NCI-H526 treated with DMSO at 0.1 percent for 48 hours (cell line): ENCODE data around the gene SYNPR.

Source experiments
- DNase-seq: peaks from one replicate; lab custom pipeline; 2025; lab: John Stamatoyannopoulos, UW

The SYNPR gene

DNA sequence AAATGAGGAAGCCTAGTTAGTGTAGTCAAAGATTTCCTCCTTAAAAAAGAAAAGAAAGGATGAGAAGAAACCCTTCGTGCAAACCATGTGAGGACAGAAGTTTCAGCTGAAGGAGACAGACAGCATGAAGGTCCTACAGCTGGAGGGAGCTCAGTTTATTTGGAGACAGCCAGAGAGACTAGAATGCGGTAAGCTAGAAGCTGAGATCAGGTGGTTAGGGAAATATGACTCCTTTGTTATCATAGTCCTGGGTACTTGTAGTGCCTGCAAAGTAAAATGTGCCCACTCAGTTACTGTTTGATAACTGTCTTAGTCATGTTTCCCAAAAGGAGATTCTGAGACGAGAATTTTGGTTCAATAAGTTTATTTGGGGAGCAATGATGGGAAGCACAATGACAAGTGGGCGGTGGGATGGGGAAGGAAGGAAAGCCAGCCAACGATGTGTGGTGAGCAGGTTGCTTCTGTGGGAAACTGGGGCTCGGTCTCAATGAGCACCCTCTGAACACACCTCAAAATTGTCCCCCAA lies 195.6 kb downstream of the SYNPR start:
- no peak for DNase-seq

DNA sequence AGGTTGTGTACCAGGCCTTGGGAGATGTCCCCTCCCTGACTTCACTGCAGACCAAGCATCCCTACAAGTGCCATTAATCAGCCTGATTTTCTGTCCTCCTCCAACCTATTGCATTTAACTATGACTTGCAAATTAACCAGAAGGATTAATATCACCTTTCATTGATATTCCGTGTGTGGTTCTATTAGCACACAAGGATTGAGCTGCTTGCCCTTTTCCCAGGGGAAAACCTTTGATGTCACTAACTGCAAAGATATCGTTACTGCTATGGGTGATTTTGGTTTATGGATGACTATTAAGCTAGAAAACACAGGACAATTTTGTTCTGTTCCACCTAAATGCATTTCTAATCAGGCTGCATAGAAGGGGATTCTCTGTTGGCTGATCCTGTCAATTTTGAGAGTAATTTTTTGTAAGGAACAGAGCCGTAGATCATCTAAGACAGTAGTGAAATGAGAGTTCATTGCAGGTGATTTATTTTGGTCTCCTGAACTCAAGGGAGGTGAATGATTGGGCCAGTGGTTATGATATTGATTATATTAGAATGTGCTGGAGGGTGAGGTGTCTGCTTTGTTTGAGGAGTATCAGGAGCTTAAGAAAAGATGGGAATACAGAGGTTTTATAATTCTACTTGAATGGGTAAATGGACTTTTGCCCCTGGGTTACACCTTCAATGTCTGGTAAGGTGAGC lies 196.9 kb downstream of the SYNPR start:
- DNase-seq, result no peak

DNA sequence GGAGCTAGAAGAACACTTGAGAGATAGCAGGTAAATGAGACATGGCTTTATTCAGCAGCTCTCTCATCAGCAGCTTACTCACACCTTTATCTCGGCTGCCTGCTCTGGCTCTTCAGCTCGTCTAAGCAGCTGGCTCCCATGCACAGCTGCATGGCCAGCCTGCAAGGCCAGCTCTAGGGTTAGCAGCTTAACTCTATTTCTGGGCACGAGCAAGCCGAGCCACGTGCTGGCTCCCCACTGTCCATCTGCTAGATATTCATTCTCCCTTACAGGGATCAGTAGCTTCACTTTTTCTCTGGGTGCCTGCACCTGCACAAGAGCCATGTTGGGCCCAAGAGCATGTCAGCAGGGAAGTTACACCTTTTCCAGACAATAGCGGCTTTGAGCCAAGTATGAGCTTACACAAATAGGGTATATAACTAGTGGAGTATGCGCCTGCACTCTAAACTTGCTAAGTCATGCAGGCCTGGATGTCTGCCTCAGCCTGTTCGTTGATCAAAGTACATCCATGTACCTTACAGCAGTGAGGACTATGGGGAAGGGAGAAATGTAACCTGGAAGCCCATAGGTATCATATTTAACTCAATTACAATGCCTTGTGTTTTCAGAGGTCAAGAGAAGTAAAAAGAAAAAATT lies 199.5 kb downstream of the SYNPR start:
- no peak for DNase-seq

DNA sequence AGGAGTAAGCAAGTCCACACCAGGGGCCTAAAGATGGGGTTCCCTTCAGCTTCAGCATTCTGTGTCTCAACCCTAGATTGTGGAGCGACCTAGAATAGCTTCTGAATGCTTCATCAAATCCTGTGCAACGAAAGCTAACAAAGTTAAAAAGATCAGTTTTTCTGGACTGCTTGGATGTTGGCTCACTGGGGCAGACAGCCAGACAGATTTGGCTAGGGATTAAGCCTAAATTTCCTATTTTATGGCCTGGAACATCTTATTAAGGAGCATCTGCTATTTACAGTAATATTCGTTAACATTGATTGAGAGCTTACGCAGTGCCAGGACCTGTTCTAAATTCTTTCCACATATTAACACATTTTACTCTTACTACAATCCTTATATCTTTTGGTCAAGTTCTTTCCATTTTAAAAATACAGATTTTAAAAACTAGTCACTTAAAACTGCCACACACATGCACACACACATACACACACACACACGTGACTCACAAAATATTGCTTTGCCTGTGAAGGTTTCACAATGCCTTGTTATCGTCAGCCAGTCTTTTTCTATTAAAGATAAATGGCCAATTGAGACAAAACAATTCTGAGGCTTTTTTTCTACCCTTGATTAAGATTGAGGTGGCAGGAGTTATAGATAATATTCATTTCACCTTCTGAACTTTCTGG lies 201.0 kb downstream of the SYNPR start:
- no peak for DNase-seq

- no peak for DNase-seq
Measured at GRCh38 chr3:63479661-63480035, 201.5 kb downstream of the SYNPR start.

DNA sequence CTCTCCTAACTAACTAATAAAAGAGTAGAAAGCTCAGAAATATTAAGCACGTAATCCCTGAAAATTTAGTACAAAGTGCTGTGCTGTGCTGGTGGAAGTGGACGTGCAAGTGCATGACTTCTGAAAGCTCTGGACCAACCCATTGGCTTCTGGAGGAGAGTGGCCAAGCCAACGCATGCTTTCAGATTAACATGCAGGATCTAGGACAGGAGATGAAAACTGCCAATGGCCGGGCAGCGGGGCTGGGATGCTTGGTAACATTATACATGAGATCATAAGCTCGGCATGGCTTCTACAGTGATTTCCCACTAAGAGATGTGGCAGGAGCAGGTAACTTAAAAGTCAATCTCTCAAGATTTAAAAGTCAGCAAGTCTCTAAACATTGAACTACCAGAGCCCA lies 203.5 kb downstream of the SYNPR start:
- DNase-seq, result no peak

DNA sequence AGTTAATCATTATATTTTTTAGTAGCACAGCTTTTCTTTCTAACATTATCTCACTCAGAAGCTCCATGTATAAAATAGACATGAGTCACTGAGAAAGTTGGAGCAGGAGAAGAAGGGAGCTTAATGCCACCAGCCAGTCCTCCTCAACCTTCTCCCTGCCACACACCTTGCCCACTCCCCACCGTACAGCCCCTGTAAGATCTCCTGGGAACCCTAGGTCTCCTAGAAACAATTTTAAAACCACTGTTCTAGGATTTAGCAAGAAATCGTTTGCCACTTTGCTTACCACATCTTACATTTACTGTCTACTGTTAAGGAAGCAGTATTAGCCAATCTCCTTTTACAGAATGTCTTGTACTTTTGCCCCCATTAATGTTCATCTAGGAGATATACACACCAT lies 204.2 kb downstream of the SYNPR start:
- no peak for DNase-seq

- DNase-seq, result no peak
Measured at GRCh38 chr3:63492464-63492863, 214.4 kb downstream of the SYNPR start.

GRCh38 chr3:63493101-63493500 lies 215.0 kb downstream of the SYNPR start:
- DNase-seq, result no peak

DNA sequence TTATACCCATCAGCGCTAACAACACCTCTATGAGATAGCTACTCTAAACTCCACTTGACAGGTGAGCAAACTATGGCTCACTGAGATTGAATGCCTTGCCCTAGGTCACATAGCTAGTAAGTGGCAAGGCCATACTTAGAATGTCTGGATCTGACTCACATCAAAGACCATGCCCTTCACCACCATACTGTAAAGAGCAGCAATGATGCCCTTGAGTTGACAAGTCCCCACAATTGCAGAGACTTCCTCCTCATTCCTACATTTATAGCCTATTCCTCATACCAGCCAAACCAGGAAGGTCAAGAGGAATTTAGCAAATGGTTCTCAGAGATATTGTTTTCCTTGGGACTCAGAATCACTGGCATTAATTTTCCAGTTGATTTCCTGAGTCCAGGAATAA lies 216.5 kb downstream of the SYNPR start:
- DNase-seq, result no peak

- DNase-seq, result no peak
Measured at GRCh38 chr3:63497641-63498040, 219.5 kb downstream of the SYNPR start.

DNA sequence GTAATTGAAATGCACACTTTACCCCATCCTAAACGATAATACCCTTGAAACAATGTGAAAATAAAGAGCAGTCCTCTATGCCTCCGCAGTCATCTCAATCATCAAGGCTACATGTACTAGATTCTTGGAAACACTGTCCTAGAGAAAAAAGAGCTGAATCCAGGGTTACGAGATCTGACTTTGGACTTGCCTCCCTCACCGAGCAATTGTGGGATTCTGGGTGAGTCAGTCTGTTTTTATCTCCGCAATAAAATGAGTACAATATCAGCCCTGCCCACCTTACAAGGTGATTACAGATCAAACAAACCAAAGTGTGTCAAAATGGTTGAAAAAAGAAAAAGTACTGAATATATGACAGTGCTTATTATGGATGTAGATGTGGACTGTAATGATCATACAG lies 222.1 kb downstream of the SYNPR start:
- DNase-seq, result no peak

- no peak for DNase-seq
Measured at GRCh38 chr3:63508305-63508704, 230.2 kb downstream of the SYNPR start.

DNA sequence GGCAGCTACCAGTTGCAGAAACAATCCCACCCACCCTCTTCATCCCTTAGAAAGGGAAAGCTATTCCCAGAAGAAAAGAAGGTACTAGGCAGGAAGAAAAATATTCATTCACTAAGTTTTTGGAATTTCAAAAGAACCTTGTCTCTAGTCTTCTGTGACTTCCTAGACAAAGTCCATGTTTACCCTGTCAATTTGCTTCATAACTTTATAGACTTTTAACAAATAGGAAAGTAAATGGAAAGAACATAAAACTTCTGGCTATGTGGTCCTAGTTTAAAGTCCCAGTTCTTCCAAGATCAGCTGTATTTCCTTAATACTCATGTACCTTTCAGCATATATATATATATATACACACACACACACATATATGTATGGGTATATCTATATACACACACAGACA lies 230.7 kb downstream of the SYNPR start:
- no peak for DNase-seq

DNA sequence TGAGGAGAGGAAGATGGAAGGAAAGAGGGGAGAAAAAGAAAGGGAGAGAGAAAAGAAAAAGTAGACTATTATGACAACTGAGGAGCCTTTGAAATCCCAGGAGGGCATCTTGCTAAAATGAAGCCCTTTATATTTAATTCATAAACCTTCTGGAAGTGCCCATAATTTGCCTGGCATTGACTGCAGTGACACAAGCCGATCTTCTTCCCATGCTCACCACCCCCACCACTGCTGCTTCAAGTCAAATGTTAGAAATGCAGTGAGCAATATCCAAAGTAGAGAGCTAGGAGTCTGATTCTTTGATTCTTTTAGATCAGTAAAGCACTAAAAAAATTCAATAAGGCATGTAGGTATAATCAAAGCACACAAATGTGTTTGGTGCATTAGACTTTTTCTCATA lies 235.7 kb downstream of the SYNPR start:
- no peak for DNase-seq

- DNase-seq, result no peak
Measured at GRCh38 chr3:63514678-63515077, 236.6 kb downstream of the SYNPR start.

DNA sequence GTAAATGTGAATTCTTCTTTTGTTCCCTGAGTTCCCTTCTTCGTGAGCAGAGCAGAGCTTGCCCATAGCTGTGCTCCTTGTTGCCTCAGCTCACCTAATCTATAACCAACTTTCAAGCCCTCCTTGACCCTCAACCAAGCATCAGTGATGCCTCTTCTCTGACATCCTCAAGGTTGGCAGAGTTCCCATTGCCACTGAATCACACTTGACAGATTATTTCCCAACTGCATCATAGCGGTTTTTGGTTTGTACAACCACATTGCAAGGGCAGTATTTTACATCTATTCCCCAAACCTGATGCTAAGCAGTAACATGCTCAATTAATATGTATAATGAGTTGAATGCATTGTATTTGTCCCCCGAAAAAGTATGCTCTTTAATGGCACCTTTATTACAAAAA lies 241.3 kb downstream of the SYNPR start:
- no peak for DNase-seq

DNA sequence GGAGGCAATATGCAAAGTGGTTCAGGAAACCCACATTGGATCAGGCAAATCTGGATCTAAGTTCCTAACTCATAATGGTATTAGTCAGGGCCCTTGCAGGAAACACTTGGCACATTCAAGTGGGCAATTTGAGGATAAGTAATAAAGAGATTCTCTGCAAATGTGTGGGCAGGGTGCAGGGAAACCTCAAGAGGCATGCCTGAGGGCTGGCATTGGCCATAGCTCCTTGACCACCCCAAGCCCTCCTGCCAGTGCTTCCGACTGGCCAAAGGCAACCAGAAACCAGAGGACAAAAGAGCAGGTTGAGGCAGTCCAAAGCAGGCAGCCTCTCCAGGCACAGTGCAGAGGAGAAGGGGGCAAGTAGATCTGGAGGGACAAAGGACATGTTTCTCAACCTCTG lies 243.5 kb downstream of the SYNPR start:
- no peak for DNase-seq

GRCh38 chr3:63523100-63523499 lies 245.0 kb downstream of the SYNPR start:
- no peak for DNase-seq

DNA sequence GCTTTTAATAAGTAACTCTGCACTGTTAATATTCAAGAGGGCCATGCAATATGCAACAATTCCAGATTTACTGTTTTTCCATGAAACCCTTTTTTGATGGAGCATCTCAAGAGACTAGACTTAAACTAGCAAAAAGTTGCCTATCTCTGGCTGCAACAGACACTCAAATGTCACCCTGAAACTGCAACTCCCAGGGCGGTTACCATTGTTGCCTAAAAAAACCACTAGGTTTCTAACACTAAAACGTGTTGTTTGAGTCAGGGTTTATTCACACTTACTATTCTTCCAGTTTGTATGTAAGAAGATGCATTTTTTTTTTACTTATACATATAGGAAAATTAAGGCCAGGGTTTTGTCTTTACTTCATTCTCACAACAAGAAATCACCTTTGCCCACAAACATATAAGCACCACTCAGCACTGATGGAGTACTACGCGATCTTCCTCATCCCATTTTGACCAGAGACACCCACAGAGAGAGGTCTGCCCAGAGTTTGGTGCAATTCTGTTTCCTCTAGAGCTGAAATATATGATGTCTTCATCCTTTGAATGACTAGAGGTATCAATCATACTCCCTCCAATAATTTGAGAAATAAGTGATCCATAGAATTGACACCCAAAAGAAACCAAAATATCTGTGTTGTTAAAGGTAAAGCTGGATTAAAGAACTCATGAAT lies 250.4 kb downstream of the SYNPR start:
- DNase-seq, result no peak

- no peak for DNase-seq
Measured at GRCh38 chr3:63532521-63532920, 254.4 kb downstream of the SYNPR start.

- no peak for DNase-seq
Measured at GRCh38 chr3:63538919-63539318, 260.8 kb downstream of the SYNPR start.

GRCh38 chr3:63555767-63556166 lies 277.7 kb downstream of the SYNPR start:
- no peak for DNase-seq
